Vagina (tissue), 2 donors: Measurements from ENCODE around the gene TBL1XR1. TPM values are rescaled to one million over a fixed set of nuclear protein-coding genes. Genes with fewer than 3 reads are reported as not detected.

ENCODE experiments used
- DNase-seq, 2 donors: peaks; one replicate each; pipeline ENCODE4 v3.0.0-alpha.2; 2017; ENCODE audit errors: extremely low spot score in 2 of 2
- H3K27ac ChIP-seq: fragments of 200-600 bp; sonication (generic); one replicate; pipeline ENCODE4 v1.5.1; 2019
- H3K27me3 ChIP-seq: fragments of 200-600 bp; sonication (generic); one replicate; pipeline ENCODE4 v1.5.1; 2019
- H3K36me3 ChIP-seq, 2 donors: fragments of 200-600 bp; sonication (generic); one replicate each; pipeline ENCODE4 v1.5.1; 2017 to 2019
- H3K4me1 ChIP-seq: fragments of 200-600 bp; sonication (generic); one replicate; pipeline ENCODE4 v1.5.1; 2019
- H3K4me3 ChIP-seq, 2 donors: fragments of 200-600 bp; sonication (generic); 1 replicate in 1 of 2; 2 replicates in 1 of 2; pipeline ENCODE4 v1.5.1; 2016 to 2019
- H3K9me3 ChIP-seq: fragments of 200-600 bp; sonication (generic); one replicate; pipeline ENCODE4 v1.5.1; 2019
- POLR2A ChIP-seq, 2 donors: fragments of 450-650 bp; IDR thresholded peaks; one replicate each; pipeline ENCODE4 v1.6.1; 2017; ENCODE audit warnings: antibody characterized with exemption in 2 of 2, mild to moderate bottlenecking in 2 of 2, moderate library complexity in 2 of 2
- POLR2AphosphoS5 ChIP-seq, 2 donors: sonication (generic); formaldehyde crosslinking; IDR thresholded peaks; one replicate each; pipeline ENCODE4 v1.9.0; 2017; ENCODE audit warnings: antibody characterized with exemption in 2 of 2, mild to moderate bottlenecking in 2 of 2, low read depth in 1 of 2; ENCODE audit not compliant: insufficient read depth in 1 of 2
- intact Hi-C: fragments of 100-400 bp; cut with DNase I; formaldehyde crosslinking; loops from one replicate; pipeline ENCODE4 v1.15.1; 2023
- total RNA-seq: library from RNA; depleted of rRNA; stranded (reverse); fragments of >200 nt; gene quantifications from one replicate; pipeline ENCODE4 v1.2.3, GENCODE V29; 2016
- TF ChIP-seq, protein P1 (sequence below), 3 experiments: fragments of 450-650 bp in 2 of 3; fragments of 200-600 bp in 1 of 3; sonication (generic) in 1 of 3; IDR thresholded peaks; one replicate each; pipeline ENCODE4 v1.5.1; 2017 to 2019; ENCODE audit warnings: antibody characterized with exemption in 3 of 3, mild to moderate bottlenecking in 2 of 3, moderate library complexity in 2 of 3

TBL1XR1 gene
- total RNA-seq, 1 donor from 2014 or later, result 80.5 TPM

GRCh38 chr3:177110386-177110785, 86.9 kb downstream of the TBL1XR1 start:
- H3K4me1 ChIP-seq, result peaks cover 47% of the 10 kb centered on the region
- no peak overlapping the region for H3K4me3 ChIP-seq
- H3K9me3 ChIP-seq, result no peaks in the 10 kb centered on the region
- intact Hi-C loops, result no loop called here
- no peaks in the 10 kb centered on the region for H3K27me3 ChIP-seq
- TF ChIP-seq POLR2A (IDR thresholded peaks at IDR 0.05) (no peak), POLR2AphosphoS5 (IDR thresholded peaks at IDR 0.05; ENCODE audit: insufficient read depth in 1 of 2, low read depth in 1 of 2) (no peak)
- TF ChIP-seq, protein P1, sequence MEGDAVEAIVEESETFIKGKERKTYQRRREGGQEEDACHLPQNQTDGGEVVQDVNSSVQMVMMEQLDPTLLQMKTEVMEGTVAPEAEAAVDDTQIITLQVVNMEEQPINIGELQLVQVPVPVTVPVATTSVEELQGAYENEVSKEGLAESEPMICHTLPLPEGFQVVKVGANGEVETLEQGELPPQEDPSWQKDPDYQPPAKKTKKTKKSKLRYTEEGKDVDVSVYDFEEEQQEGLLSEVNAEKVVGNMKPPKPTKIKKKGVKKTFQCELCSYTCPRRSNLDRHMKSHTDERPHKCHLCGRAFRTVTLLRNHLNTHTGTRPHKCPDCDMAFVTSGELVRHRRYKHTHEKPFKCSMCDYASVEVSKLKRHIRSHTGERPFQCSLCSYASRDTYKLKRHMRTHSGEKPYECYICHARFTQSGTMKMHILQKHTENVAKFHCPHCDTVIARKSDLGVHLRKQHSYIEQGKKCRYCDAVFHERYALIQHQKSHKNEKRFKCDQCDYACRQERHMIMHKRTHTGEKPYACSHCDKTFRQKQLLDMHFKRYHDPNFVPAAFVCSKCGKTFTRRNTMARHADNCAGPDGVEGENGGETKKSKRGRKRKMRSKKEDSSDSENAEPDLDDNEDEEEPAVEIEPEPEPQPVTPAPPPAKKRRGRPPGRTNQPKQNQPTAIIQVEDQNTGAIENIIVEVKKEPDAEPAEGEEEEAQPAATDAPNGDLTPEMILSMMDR (IDR thresholded peaks at IDR 0.05), result no peak
- H3K36me3 ChIP-seq, result no peaks in the 10 kb centered on the region
- DNase-seq, result no peak
- H3K27ac ChIP-seq, result no peak overlapping the region

DNA sequence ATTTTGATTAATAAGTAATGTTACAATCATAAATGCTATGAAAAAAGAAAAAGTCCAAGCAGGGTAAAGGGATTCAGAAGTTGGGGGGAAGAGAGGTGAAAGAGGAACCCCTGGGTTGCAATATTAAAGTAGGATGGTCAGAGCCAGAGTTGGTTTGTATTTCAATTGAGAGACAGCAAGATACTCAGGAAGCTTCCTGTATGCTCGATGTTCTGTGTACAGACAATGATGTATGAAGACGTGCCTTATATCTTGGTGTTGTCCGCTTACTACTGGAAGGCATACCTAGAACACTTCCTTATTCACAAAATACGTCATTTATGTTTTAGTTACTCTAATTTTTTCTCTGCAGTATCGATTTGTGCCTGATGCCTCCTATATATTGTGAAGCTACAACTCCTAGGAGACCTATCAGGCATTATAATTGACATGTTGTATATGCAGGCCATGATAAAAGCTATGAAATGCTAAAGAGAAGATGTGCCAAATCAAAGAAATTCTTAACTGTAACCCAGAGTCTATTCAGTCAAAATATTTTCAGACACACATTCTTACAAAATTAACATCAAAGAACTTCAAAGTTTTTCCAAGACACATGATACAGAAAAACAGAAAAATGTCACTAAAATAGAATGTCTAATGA, 87.5 kb downstream of the TBL1XR1 start:
- H3K27ac ChIP-seq, result no peak overlapping the region
- DNase-seq, result no peak
- intact Hi-C loops, result no loop called here
- peaks cover 53% of the 10 kb centered on the region for H3K4me1 ChIP-seq
- no peaks in the 10 kb centered on the region for H3K9me3 ChIP-seq
- TF ChIP-seq POLR2AphosphoS5 (IDR thresholded peaks at IDR 0.05; ENCODE audit: insufficient read depth in 1 of 2, low read depth in 1 of 2) (no peak), POLR2A (IDR thresholded peaks at IDR 0.05) (no peak)
- TF ChIP-seq, protein P1 (IDR thresholded peaks at IDR 0.05), result no peak
- H3K36me3 ChIP-seq, result no peaks in the 10 kb centered on the region
- no peaks in the 10 kb centered on the region for H3K27me3 ChIP-seq
- no peak overlapping the region for H3K4me3 ChIP-seq

DNA sequence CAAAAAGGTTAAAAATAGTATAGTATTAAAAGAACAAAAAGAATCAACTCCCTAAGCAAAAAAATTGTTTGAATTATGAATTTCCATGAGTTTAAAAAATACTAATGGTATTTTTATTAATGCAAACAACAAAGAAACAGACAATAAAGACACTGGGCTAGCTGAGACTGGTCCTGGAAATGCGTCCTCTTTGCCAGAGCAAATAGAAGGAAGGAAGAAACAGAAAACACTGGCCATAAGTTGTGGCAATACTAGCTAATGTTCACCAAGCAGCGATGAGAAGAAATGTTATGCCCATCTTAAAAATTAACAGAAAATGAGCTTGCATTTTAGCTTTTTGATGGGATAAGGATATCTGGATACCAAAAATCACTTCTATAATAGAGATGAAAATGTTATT, 88.6 kb downstream of the TBL1XR1 start:
- intact Hi-C loops, result no loop called here
- TF ChIP-seq POLR2AphosphoS5 (IDR thresholded peaks at IDR 0.05; ENCODE audit: insufficient read depth in 1 of 2, low read depth in 1 of 2), result peak in 1 of 2 donors; percentile 21
- TF ChIP-seq, protein P1 (IDR thresholded peaks at IDR 0.05), result no peak
- Histone ChIP-seq H3K36me3 (no peaks in the 10 kb centered on the region), H3K4me1 (peaks cover 65% of the 10 kb centered on the region), H3K4me3 (no peak overlapping the region), H3K27me3 (no peaks in the 10 kb centered on the region), H3K27ac (no peak overlapping the region), H3K9me3 (no peaks in the 10 kb centered on the region)
- DNase-seq, result no peak

- Histone ChIP-seq H3K4me1 (peaks cover 72% of the 10 kb centered on the region), H3K27me3 (no peaks in the 10 kb centered on the region), H3K36me3 (no peaks in the 10 kb centered on the region), H3K27ac (no peak overlapping the region), H3K4me3 (no peak overlapping the region), H3K9me3 (no peaks in the 10 kb centered on the region)
- intact Hi-C loops, result no loop called here
- no peak for DNase-seq
- TF ChIP-seq, protein P1 (IDR thresholded peaks at IDR 0.05), result no peak
- TF ChIP-seq POLR2AphosphoS5 (IDR thresholded peaks at IDR 0.05; ENCODE audit: insufficient read depth in 1 of 2, low read depth in 1 of 2), result no peak
- no peak for TF ChIP-seq POLR2A (IDR thresholded peaks at IDR 0.05)
These were observed 89.6 kb downstream of the TBL1XR1 start for GRCh38 chr3:177107461-177108239.

DNA sequence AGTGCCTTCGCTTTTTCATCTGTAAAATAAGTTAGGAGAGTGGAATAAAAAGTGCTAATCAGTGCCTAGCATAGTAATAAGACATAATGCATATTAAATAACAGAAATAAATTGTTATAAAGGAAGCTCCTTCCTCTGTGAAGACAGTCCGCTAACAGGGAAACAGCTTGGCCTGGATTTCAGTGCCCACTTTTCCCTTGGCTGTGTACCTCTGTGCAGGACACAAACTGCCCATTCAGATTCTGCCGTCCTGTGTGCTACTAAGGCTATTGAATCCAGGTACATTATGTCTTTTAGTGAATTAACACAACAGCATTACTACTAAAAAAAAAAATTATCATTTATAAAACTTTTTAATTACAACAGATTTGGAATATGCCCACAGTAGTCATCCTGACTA, 90.7 kb downstream of the TBL1XR1 start:
- no peak for DNase-seq
- Histone ChIP-seq H3K9me3 (no peaks in the 10 kb centered on the region), H3K4me1 (peaks cover 80% of the 10 kb centered on the region), H3K4me3 (no peak overlapping the region), H3K36me3 (no peaks in the 10 kb centered on the region), H3K27ac (no peak overlapping the region), H3K27me3 (no peaks in the 10 kb centered on the region)
- TF ChIP-seq POLR2AphosphoS5 (IDR thresholded peaks at IDR 0.05; ENCODE audit: insufficient read depth in 1 of 2, low read depth in 1 of 2) (no peak), POLR2A (IDR thresholded peaks at IDR 0.05) (no peak)
- TF ChIP-seq, protein P1 (IDR thresholded peaks at IDR 0.05), result no peak
- intact Hi-C loops, result no loop called here
